ENCODE data around the gene CPEB2. TPM values are rescaled to one million over a fixed set of nuclear protein-coding genes. Genes with fewer than 3 reads are reported as not detected.

CPEB2 gene
- total RNA-seq, 4 donors from 2014 or later: 8.7 to 13.1 (median 10.1) TPM

GRCh38 chr4:15031993-15032675 is 29.9 kb downstream of the CPEB2 start:
- Histone ChIP-seq H3K9me3 (no peaks in the 10 kb centered on the region), H3K36me3 (no peaks in the 10 kb centered on the region), H3K4me1 (peaks cover 21 to 42% of the 10 kb centered on the region in 2 donors), H3K27ac (peak overlapping the region in 1 of 4 donors; percentile 33), H3K27me3 (no peaks in the 10 kb centered on the region), H3K4me3 (no peak overlapping the region)
- no peak for DNase-seq
- in situ Hi-C loops (cut with MboI; ENCODE audit: low sequenced_read_pairs in 4 of 4) (no loop called here), intact Hi-C loops (cut with DNase I; ENCODE audit: low total_unique reads) (no loop called here)
- no peak for ATAC-seq
- TF ChIP-seq CTCF (IDR thresholded peaks at IDR 0.05 in 4 of 5, conservative IDR thresholded peaks at IDR 0.05 in 1 of 5) (no peak), POLR2A (IDR thresholded peaks at IDR 0.05) (no peak)

DNA sequence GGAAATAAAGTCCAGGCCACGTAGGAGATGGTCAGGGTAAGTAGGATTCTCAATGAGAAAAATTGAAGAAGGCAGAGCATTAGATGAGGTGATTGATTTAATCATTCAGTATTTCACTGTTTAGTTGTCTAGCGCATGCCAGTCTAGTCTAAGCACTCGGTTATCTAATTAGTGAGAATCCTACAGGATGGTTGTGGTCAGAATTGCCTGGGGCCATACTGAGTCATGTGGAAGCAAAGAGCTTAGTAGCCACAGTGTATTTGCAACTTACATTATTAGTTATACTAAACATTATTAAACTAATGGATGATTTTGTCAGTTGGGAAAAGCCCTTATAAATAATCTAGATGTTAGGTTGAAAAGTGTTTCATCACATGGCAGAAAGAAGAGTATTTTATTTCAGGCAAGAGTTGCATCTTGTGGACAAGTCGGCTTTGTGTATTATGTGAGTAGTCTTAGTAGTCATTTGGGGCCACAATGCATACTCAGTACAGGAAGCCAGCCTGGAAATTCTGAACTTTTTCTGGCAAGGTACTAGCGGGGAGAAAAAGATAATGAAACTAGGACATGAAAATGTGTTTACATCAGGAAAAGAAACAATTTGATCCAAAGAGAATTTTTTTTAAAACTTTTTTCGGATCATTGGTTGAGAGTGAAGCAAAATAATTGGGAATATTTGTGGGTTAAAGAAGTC is 31.9 kb downstream of the CPEB2 start:
- Histone ChIP-seq H3K4me3 (no peak overlapping the region), H3K4me1 (peaks cover 21 to 33% of the 10 kb centered on the region in 2 donors), H3K27me3 (no peaks in the 10 kb centered on the region), H3K9me3 (no peaks in the 10 kb centered on the region), H3K27ac (peak overlapping the region in 3 of 4 donors; percentile 9 to 28 (median 24)), H3K36me3 (no peaks in the 10 kb centered on the region)
- intact Hi-C loops (cut with DNase I; ENCODE audit: low total_unique reads): no loop called here
- TF ChIP-seq POLR2A (IDR thresholded peaks at IDR 0.05) (no peak), CTCF (IDR thresholded peaks at IDR 0.05 in 4 of 5, conservative IDR thresholded peaks at IDR 0.05 in 1 of 5) (no peak)
- ATAC-seq: no peak
- DNase-seq: no peak
- in situ Hi-C loops (cut with MboI; ENCODE audit: low sequenced_read_pairs in 4 of 4): no loop called here

GRCh38 chr4:15035159-15035558 is 32.9 kb downstream of the CPEB2 start:
- H3K4me3 ChIP-seq: no peak overlapping the region
- ATAC-seq: no peak
- DNase-seq: no peak
- intact Hi-C loops (cut with DNase I; ENCODE audit: low total_unique reads) (no loop called here), in situ Hi-C loops (cut with MboI; ENCODE audit: low sequenced_read_pairs in 4 of 4) (no loop called here)
- no peaks in the 10 kb centered on the region for H3K36me3 ChIP-seq
- H3K27ac ChIP-seq: no peak overlapping the region
- TF ChIP-seq POLR2A (IDR thresholded peaks at IDR 0.05): no peak
- TF ChIP-seq CTCF (IDR thresholded peaks at IDR 0.05 in 4 of 5, conservative IDR thresholded peaks at IDR 0.05 in 1 of 5): no peak
- H3K4me1 ChIP-seq: peaks cover 21 to 32% of the 10 kb centered on the region in 2 donors
- H3K9me3 ChIP-seq: no peaks in the 10 kb centered on the region
- no peaks in the 10 kb centered on the region for H3K27me3 ChIP-seq

- no peak overlapping the region for H3K4me3 ChIP-seq
- H3K27ac ChIP-seq: no peak overlapping the region
- intact Hi-C loops (cut with DNase I; ENCODE audit: low total_unique reads): no loop called here
- ATAC-seq (no peak), DNase-seq (no peak)
- in situ Hi-C loops (cut with MboI; ENCODE audit: low sequenced_read_pairs in 4 of 4): no loop called here
- peaks cover 4 to 11% of the 10 kb centered on the region in 2 donors for H3K4me1 ChIP-seq
- no peaks in the 10 kb centered on the region for H3K36me3 ChIP-seq
- TF ChIP-seq CTCF (IDR thresholded peaks at IDR 0.05 in 4 of 5, conservative IDR thresholded peaks at IDR 0.05 in 1 of 5) (no peak), POLR2A (IDR thresholded peaks at IDR 0.05) (no peak)
- H3K9me3 ChIP-seq: no peaks in the 10 kb centered on the region
- no peaks in the 10 kb centered on the region for H3K27me3 ChIP-seq
Observed at GRCh38 chr4:15037923-15038541, 35.8 kb downstream of the CPEB2 start.
